Progenitor cell of endocrine pancreas (in vitro differentiated cells): ENCODE results near the gene COX8A. TPM values are rescaled to one million over a fixed set of nuclear protein-coding genes. Genes with fewer than 3 reads are reported as not detected.

Source experiments
- total RNA-seq: library from RNA; stranded (reverse); gene quantifications from 2 replicates; pipeline ENCODE4 v1.2.1, GENCODE V29; 2021

COX8A gene
- total RNA-seq, 1 donor from 2014 or later, result 221 TPM

Other genes with a start within 250 kb of the COX8A start
- gene ZFTA, start 205.8 kb upstream of the COX8A start, total RNA-seq, result 46.8 and 53.6 TPM in 2 replicates
- 75.3 and 77.8 TPM in 2 replicates for gene SPINDOC, start 161.2 kb upstream of the COX8A start, total RNA-seq
- 55.5 and 59.1 TPM in 2 replicates for gene MARK2, start 135.5 kb upstream of the COX8A start, total RNA-seq
- gene RCOR2, start 57.5 kb upstream of the COX8A start, total RNA-seq, result 39.4 and 39.7 TPM in 2 replicates
- 60.6 and 62.3 TPM in 2 replicates for gene NAA40, start 35.6 kb upstream of the COX8A start, total RNA-seq
- gene OTUB1, start 11.8 kb downstream of the COX8A start, total RNA-seq, result 122 and 124 TPM in 2 replicates
- gene FLRT1, start 61.3 kb downstream of the COX8A start, total RNA-seq, result 0.17 and 0.24 TPM in 2 replicates
- 28.0 and 30.6 TPM in 2 replicates for gene MACROD1, start 191.5 kb downstream of the COX8A start, total RNA-seq
- 189 and 209 TPM in 2 replicates for gene STIP1, start 211.6 kb downstream of the COX8A start, total RNA-seq
- 5.4 and 5.9 TPM in 2 replicates for gene FERMT3, start 232.1 kb downstream of the COX8A start, total RNA-seq